Measurements from ENCODE around the gene UMPS.
A peak's percentile ranks its signal among the peaks of the same experiment; 100 is the strongest.

Gene UMPS

DNA sequence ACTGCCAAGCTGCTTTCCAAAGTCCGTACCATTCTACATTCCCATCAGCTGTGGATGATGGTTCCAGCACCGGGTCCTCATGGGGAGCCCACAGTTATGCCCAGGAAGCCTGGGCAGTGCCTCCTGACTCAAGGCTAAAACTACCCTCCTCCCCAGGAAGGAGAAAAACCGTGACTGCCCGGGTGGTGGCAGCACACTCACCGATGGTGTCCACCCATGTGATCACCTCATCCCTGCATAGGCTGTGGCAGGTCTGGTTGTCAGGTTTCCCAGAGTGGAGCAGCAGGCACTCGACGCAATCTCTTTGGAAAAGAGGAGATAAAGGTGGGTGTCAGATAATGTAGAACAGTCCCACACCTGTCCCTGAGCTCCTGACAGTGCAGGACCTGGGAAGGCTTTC is 38.6 kb downstream of the UMPS start:
- no peak overlapping the region for H3K4me3 ChIP-seq
- peaks cover 16% of the 10 kb centered on the region for H3K4me1 ChIP-seq

GRCh38 chr3:124769462-124769861 is 39.2 kb downstream of the UMPS start:
- Histone ChIP-seq H3K4me3 (no peak overlapping the region), H3K27me3 (peaks cover 31% of the 10 kb centered on the region), H3K9ac (no peak overlapping the region), H3K27ac (no peak overlapping the region), H3K4me2 (no peak overlapping the region), H3K36me3 (no peaks in the 10 kb centered on the region), H3K9me3 (no peaks in the 10 kb centered on the region), H3K4me1 (peaks cover 16% of the 10 kb centered on the region), H4K20me1 (no peaks in the 10 kb centered on the region)
- TF ChIP-seq Cebpa-rat (IDR thresholded peaks at IDR 0.05), result no peak

More for the DNA sequence above, 38.6 kb downstream of the UMPS start:
- peaks cover 28% of the 10 kb centered on the region for H3K27me3 ChIP-seq
- no peaks in the 10 kb centered on the region for H4K20me1 ChIP-seq
- no peak for TF ChIP-seq Cebpa-rat (IDR thresholded peaks at IDR 0.05)
- H3K27ac ChIP-seq, result no peak overlapping the region
- H3K9ac ChIP-seq, result no peak overlapping the region
- no peaks in the 10 kb centered on the region for H3K36me3 ChIP-seq
- no peaks in the 10 kb centered on the region for H3K9me3 ChIP-seq
- no peak overlapping the region for H3K4me2 ChIP-seq

GRCh38 chr3:124770336-124771082 is 40.3 kb downstream of the UMPS start:
- Histone ChIP-seq H3K36me3 (no peaks in the 10 kb centered on the region), H3K27ac (no peak overlapping the region), H3K4me3 (no peak overlapping the region), H3K4me2 (no peak overlapping the region), H4K20me1 (no peaks in the 10 kb centered on the region), H3K27me3 (peaks cover 31% of the 10 kb centered on the region), H3K9me3 (no peaks in the 10 kb centered on the region), H3K9ac (no peak overlapping the region), H3K4me1 (peaks cover 11% of the 10 kb centered on the region)
- TF ChIP-seq Cebpa-rat (IDR thresholded peaks at IDR 0.05), result no peak

DNA sequence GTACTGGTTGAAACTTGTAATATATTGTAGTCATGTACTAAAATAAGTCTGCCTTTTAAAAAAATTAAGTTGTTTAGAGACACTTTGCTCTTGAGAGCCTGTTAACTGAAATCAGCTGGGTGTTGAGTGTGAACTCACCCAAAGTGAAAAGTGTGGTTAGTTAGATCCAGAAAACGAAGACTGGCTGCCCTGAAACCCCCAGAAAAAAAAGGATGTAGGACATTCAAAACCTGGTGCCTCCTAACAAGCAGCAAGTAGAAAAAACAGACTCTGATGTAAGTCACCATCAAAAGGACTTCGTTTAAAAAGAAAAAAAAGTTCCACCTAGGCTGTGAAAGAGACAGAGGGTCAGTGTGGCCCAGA is 40.8 kb downstream of the UMPS start:
- Histone ChIP-seq H3K9me3 (no peaks in the 10 kb centered on the region), H4K20me1 (no peaks in the 10 kb centered on the region), H3K4me2 (no peak overlapping the region), H3K27ac (no peak overlapping the region), H3K36me3 (no peaks in the 10 kb centered on the region), H3K4me1 (peaks cover 9% of the 10 kb centered on the region), H3K4me3 (no peak overlapping the region), H3K27me3 (peaks cover 31% of the 10 kb centered on the region), H3K9ac (no peak overlapping the region)
- TF ChIP-seq Cebpa-rat (IDR thresholded peaks at IDR 0.05), result no peak

DNA sequence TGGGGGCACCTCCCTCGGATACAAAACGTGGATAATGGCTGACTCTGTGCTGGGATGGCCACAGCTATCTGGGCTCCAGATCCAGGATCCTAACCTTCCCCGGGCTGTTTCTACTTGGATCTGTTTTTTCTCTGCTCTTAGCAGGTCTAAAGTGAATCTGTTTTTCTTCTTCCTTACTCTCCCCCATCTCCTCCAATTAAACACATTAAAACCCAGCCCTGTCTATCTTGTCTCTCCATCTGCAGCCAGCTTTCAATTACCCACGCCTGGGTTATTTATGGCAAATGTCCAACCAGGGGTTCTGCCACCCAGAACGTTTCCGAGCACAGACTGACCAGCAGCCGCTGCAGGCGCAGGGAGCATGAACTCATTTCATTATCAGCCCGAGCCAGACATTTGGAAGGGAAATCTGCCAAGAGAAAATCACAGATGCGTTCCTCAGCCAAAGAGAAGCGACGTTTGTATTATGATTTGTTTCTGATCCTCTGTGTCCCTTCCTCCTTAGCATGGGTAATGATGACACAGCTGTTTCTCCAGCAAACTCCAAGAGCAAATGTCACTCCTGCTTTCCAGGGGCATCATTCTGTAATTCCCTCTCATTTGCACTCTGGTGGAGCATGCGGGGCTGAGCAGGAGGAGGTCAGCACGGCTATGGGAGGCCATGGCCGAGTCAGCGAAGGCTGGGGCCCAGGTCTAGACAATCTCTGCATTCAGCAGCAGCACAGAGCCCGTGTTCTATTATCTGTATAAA is 42.0 kb downstream of the UMPS start:
- no peak for TF ChIP-seq Cebpa-rat (IDR thresholded peaks at IDR 0.05)
- Histone ChIP-seq H3K4me3 (no peak overlapping the region), H4K20me1 (no peaks in the 10 kb centered on the region), H3K9me3 (no peaks in the 10 kb centered on the region), H3K27ac (no peak overlapping the region), H3K36me3 (no peaks in the 10 kb centered on the region), H3K4me1 (peaks cover 9% of the 10 kb centered on the region), H3K27me3 (peaks cover 31% of the 10 kb centered on the region), H3K9ac (no peak overlapping the region), H3K4me2 (peak overlapping the region; percentile 30)

GRCh38 chr3:124773351-124774326 is 43.4 kb downstream of the UMPS start:
- no peaks in the 10 kb centered on the region for H3K9me3 ChIP-seq
- no peak for TF ChIP-seq Cebpa-rat (IDR thresholded peaks at IDR 0.05)
- no peaks in the 10 kb centered on the region for H3K36me3 ChIP-seq
- H4K20me1 ChIP-seq, result no peaks in the 10 kb centered on the region
- no peak overlapping the region for H3K27ac ChIP-seq
- no peak overlapping the region for H3K9ac ChIP-seq
- H3K4me1 ChIP-seq, result peaks cover 20% of the 10 kb centered on the region
- no peak overlapping the region for H3K4me2 ChIP-seq
- H3K27me3 ChIP-seq, result peaks cover 31% of the 10 kb centered on the region
- no peak overlapping the region for H3K4me3 ChIP-seq

DNA sequence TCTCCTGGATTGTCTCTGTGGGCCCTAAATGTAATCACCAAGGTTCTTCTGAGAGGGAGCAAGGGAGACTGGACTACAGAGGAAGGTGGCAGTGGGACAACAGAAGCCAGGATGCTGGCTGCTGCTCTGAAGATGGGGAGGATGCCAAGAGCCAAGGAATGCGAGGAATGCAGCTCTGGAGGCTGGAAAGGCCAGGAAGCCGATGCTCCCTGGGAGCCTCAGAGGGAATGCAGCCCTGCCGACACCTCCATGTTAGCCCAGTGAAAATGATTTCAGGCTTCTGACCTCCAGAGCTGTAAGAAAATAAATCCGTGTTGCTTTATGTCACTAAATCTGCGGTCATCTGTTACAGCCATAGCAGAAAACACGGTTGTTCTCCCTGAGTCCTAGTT is 44.1 kb downstream of the UMPS start:
- H3K9me3 ChIP-seq, result no peaks in the 10 kb centered on the region
- H3K27ac ChIP-seq, result no peak overlapping the region
- TF ChIP-seq Cebpa-rat (IDR thresholded peaks at IDR 0.05), result no peak
- H3K36me3 ChIP-seq, result no peaks in the 10 kb centered on the region
- H3K27me3 ChIP-seq, result peaks cover 31% of the 10 kb centered on the region
- no peak overlapping the region for H3K4me3 ChIP-seq
- H3K4me2 ChIP-seq, result no peak overlapping the region
- no peaks in the 10 kb centered on the region for H4K20me1 ChIP-seq
- no peak overlapping the region for H3K9ac ChIP-seq
- peaks cover 22% of the 10 kb centered on the region for H3K4me1 ChIP-seq

DNA sequence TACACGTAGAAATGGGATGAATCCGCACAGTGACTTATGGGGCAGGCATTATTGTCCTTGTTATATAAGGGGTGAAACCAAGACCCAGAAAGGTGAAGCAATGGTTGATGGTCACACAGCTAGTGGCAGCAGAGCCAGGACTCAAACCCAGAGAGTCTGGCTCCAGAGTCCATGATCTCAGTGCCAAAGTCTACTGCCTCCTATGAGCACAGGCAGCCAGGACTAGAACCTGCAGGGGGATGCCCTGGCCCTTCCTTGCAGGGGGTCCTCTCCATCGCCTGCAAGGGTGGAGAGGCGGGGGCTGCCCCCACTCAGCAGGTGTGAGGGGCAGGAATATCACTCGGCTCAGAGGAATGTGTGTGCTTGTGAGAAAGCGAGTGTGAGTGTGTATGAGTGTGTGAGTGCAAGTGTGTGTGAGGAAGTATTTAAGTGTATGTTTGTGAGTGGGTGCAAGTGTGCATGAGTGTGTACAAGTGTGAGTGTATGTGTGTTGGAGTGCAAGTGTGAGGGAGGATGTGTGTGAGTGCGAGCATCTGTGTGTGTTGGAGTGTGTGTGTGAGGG is 44.7 kb downstream of the UMPS start:
- H3K9ac ChIP-seq, result no peak overlapping the region
- H3K36me3 ChIP-seq, result no peaks in the 10 kb centered on the region
- H4K20me1 ChIP-seq, result no peaks in the 10 kb centered on the region
- TF ChIP-seq Cebpa-rat (IDR thresholded peaks at IDR 0.05), result no peak
- peaks cover 31% of the 10 kb centered on the region for H3K27me3 ChIP-seq
- no peaks in the 10 kb centered on the region for H3K9me3 ChIP-seq
- peaks cover 28% of the 10 kb centered on the region for H3K4me1 ChIP-seq
- no peak overlapping the region for H3K4me2 ChIP-seq
- H3K27ac ChIP-seq, result no peak overlapping the region
- no peak overlapping the region for H3K4me3 ChIP-seq

GRCh38 chr3:124775877-124776276 is 45.6 kb downstream of the UMPS start:
- Histone ChIP-seq H3K4me3 (no peak overlapping the region), H3K4me1 (peaks cover 38% of the 10 kb centered on the region), H3K36me3 (no peaks in the 10 kb centered on the region), H3K9me3 (no peaks in the 10 kb centered on the region), H3K4me2 (no peak overlapping the region), H3K27me3 (peaks cover 31% of the 10 kb centered on the region), H4K20me1 (no peaks in the 10 kb centered on the region), H3K27ac (no peak overlapping the region), H3K9ac (no peak overlapping the region)
- TF ChIP-seq Cebpa-rat (IDR thresholded peaks at IDR 0.05), result no peak

All from BLaER1 (cell line).